H1 (cell line): ENCODE data around the gene XPO5. TPM values are rescaled to one million over a fixed set of nuclear protein-coding genes. Genes with fewer than 3 reads are reported as not detected.

Source experiments
- CTCF ChIA-PET: fragments of 300-600 bp; sonication (Branson Sonifier 250); formaldehyde crosslinking; loops from one replicate; lab custom pipeline; 2021; ENCODE audit not compliant: partially characterized antibody; lab: Charles Lee
- POLR2A ChIA-PET: fragments of 300-600 bp; sonication (Branson Sonifier 250); formaldehyde crosslinking; loops from one replicate; lab custom pipeline; 2021; ENCODE audit warnings: inconsistent platforms; ENCODE audit not compliant: partially characterized antibody; lab: Charles Lee
- DNase-seq, 2 experiments: peaks; one replicate each; pipeline versions ENCODE4 v3.0.0 to v3.0.0-alpha.2; 2010 to 2022; ENCODE audit warnings: low spot score in 2 of 2, low read depth in 1 of 2, mixed read lengths in 1 of 2
- FAIRE-seq: peaks from 2 replicates; lab custom pipeline; 2011; peaks lifted over from hg19 to GRCh38; lab: Jason Lieb, UNC
- H2AFZ ChIP-seq: 2 replicates; pipeline ENCODE4 v1.8.1; 2012; ENCODE audit warnings: low read length, inconsistent platforms
- H2AK5ac ChIP-seq: 2 replicates; pipeline ENCODE4 v1.6.1; 2013; ENCODE audit warnings: low read depth, low read length
- H2BK120ac ChIP-seq: replicated peaks from 2 replicates; pipeline ENCODE3; 2013; ENCODE audit warnings: low read depth, low read length, inconsistent platforms
- H2BK12ac ChIP-seq: 2 replicates; pipeline ENCODE4 v1.6.1; 2013; ENCODE audit warnings: low read depth, low read length
- H2BK15ac ChIP-seq: 2 replicates; pipeline ENCODE4 v1.6.1; 2013; ENCODE audit warnings: low read length
- H2BK20ac ChIP-seq: 2 replicates; pipeline ENCODE4 v1.6.1; 2013; ENCODE audit warnings: low read length
- H2BK5ac ChIP-seq: 2 replicates; pipeline ENCODE4 v1.6.1; 2013; ENCODE audit warnings: low read depth, low read length
- H3K14ac ChIP-seq: 2 replicates; pipeline ENCODE4 v1.6.1; 2013; ENCODE audit warnings: inconsistent platforms; ENCODE audit not compliant: insufficient read length
- H3K18ac ChIP-seq: 2 replicates; pipeline ENCODE4 v1.6.1; 2013; ENCODE audit warnings: low read length; ENCODE audit errors: extremely low read depth
- H3K23ac ChIP-seq: 2 replicates; pipeline ENCODE4 v1.6.1; 2013; ENCODE audit warnings: inconsistent platforms; ENCODE audit not compliant: insufficient read length
- H3K23me2 ChIP-seq: 2 replicates; pipeline ENCODE4 v1.6.1; 2013; ENCODE audit warnings: low read depth, low read length
- H3K27ac ChIP-seq: 2 replicates; pipeline ENCODE4 v1.6.1; 2011; ENCODE audit warnings: low read depth, low read length, inconsistent platforms
- H3K27me3 ChIP-seq, 4 experiments: replicated peaks in 1 of 4; 1 replicate in 1 of 4; 2 replicates in 3 of 4; pipeline versions ENCODE4 v1.6.1 to v1.8.1; 2011 to 2013; ENCODE audit warnings: low read length in 3 of 4, mild to moderate bottlenecking in 3 of 4, inconsistent platforms in 2 of 4, mixed read lengths in 2 of 4, moderate library complexity in 1 of 4; ENCODE audit not compliant: control insufficient read depth in 3 of 4, insufficient read depth in 3 of 4; ENCODE audit errors: extremely low read depth in 1 of 4
- H3K36me3 ChIP-seq, 4 experiments: 2 replicates each; pipeline versions ENCODE4 v1.6.1 to v1.8.1; 2011 to 2013; ENCODE audit warnings: mild to moderate bottlenecking in 4 of 4, low read length in 3 of 4, moderate library complexity in 2 of 4, control low read depth in 1 of 4, inconsistent platforms in 1 of 4; ENCODE audit not compliant: insufficient read depth in 4 of 4, control insufficient read depth in 2 of 4
- H3K4ac ChIP-seq: replicated peaks from 2 replicates; pipeline ENCODE3; 2013; ENCODE audit warnings: low read length, low read depth, mixed read lengths, inconsistent platforms; ENCODE audit not compliant: insufficient read length
- H3K4me1 ChIP-seq, 4 experiments: replicated peaks in 1 of 4; 1 replicate in 1 of 4; 2 replicates in 3 of 4; pipeline versions ENCODE4 v1.6.1 to v1.8.1; 2011 to 2013; ENCODE audit warnings: low read length in 3 of 4, inconsistent platforms in 2 of 4, mixed read lengths in 1 of 4; ENCODE audit not compliant: insufficient read depth in 4 of 4, control insufficient read depth in 3 of 4
- H3K4me2 ChIP-seq, 2 experiments: 2 replicates each; pipeline versions ENCODE4 v1.6.1 to v1.8.1; 2011 to 2013; ENCODE audit warnings: low read depth in 2 of 2, low read length in 2 of 2, control low read depth in 1 of 2, inconsistent platforms in 1 of 2, mild to moderate bottlenecking in 1 of 2; ENCODE audit not compliant: insufficient read depth in 1 of 2
- H3K4me3 ChIP-seq, 4 experiments: fragments of 200-600, 300-600 bp in 1 of 4; sonication (generic), shearing (Covaris generic), sonication (Bioruptor Twin) in 1 of 4; 2 replicates each; pipeline versions ENCODE4 v1.5.1 to v1.8.1; 2011 to 2016; ENCODE audit warnings: low read length in 4 of 4, low read depth in 3 of 4, control low read depth in 2 of 4, inconsistent platforms in 2 of 4, mild to moderate bottlenecking in 2 of 4, mixed read lengths in 1 of 4, moderate library complexity in 1 of 4; ENCODE audit not compliant: insufficient read depth in 2 of 4; ENCODE audit errors: extremely low read depth in 1 of 4
- H3K56ac ChIP-seq: replicated peaks from 2 replicates; pipeline ENCODE3; 2013; ENCODE audit warnings: low read depth, mild to moderate bottlenecking, mixed read lengths, low read length, inconsistent platforms; ENCODE audit not compliant: insufficient read length
- H3K79me1 ChIP-seq: 2 replicates; pipeline ENCODE4 v1.6.1; 2013; ENCODE audit warnings: low read depth, low read length, control low read depth
- H3K79me2 ChIP-seq, 2 experiments: 2 replicates each; pipeline versions ENCODE4 v1.6.1 to v1.8.1; 2012 to 2013; ENCODE audit warnings: low read length in 2 of 2, mild to moderate bottlenecking in 2 of 2, inconsistent platforms in 1 of 2; ENCODE audit not compliant: insufficient read depth in 2 of 2, control insufficient read depth in 1 of 2
- H3K9ac ChIP-seq, 4 experiments: replicated peaks in 1 of 4; 1 replicate in 1 of 4; 2 replicates in 3 of 4; pipeline versions ENCODE4 v1.6.1 to v1.8.1; 2011 to 2013; ENCODE audit warnings: low read depth in 3 of 4, low read length in 3 of 4, control low read depth in 2 of 4, mild to moderate bottlenecking in 2 of 4, moderate library complexity in 2 of 4, inconsistent platforms in 1 of 4; ENCODE audit errors: extremely low read depth in 1 of 4
- H3K9me3 ChIP-seq, 2 experiments: 2 replicates each; pipeline versions ENCODE4 v1.6.1 to v1.8.1; 2012 to 2013; ENCODE audit warnings: mild to moderate bottlenecking in 2 of 2, moderate library complexity in 2 of 2, control low read depth in 1 of 2, inconsistent platforms in 1 of 2, low read depth in 1 of 2, low read length in 1 of 2, mixed read lengths in 1 of 2; ENCODE audit not compliant: insufficient read depth in 2 of 2
- H4K20me1 ChIP-seq, 2 experiments: replicated peaks in 1 of 2; 2 replicates each; pipeline versions ENCODE3 to v1.8.1; 2011 to 2013; ENCODE audit warnings: inconsistent platforms in 2 of 2, low read length in 2 of 2, mild to moderate bottlenecking in 1 of 2; ENCODE audit not compliant: insufficient read depth in 2 of 2, control insufficient read depth in 1 of 2
- H4K5ac ChIP-seq: 2 replicates; pipeline ENCODE4 v1.6.1; 2013; ENCODE audit warnings: low read length, low read depth, mixed read lengths, inconsistent platforms; ENCODE audit not compliant: insufficient read length
- H4K8ac ChIP-seq: 2 replicates; pipeline ENCODE4 v1.8.0; 2013; ENCODE audit warnings: mild to moderate bottlenecking, moderate library complexity, low read length, inconsistent platforms; ENCODE audit not compliant: insufficient read depth; ENCODE audit errors: extremely low read depth
- H4K91ac ChIP-seq: replicated peaks from 2 replicates; pipeline ENCODE3; 2013; ENCODE audit warnings: low read length, mixed read lengths, inconsistent platforms; ENCODE audit not compliant: insufficient read length
- PHF8 ChIP-seq: fragments of 200-600 bp; sonication (generic); conservative IDR thresholded peaks from 2 replicates; pipeline ENCODE4 v1.7.1; 2012; ENCODE audit warnings: low read depth, mild to moderate bottlenecking, inconsistent platforms, low read length, moderate library complexity
- POLR2A ChIP-seq, 2 experiments: IDR thresholded peaks; 1 replicate in 1 of 2; 2 replicates in 1 of 2; pipeline ENCODE4 v1.6.1; 2011; ENCODE audit warnings: low read depth in 2 of 2, low read length in 2 of 2, mild to moderate bottlenecking in 2 of 2; ENCODE audit errors: control extremely low read depth in 1 of 2
- WGBS, 2 experiments: shearing (Covaris generic) in 1 of 2; methylation state at CpG; one replicate each; pipeline versions ENCODE4 v1.1.6 to v1.1.7; 2013 to 2015; ENCODE audit warnings: low lambda C conversion rate in 2 of 2, mixed read lengths in 2 of 2, inconsistent platforms in 1 of 2, low coverage in 1 of 2, missing lambda C conversion rate in 1 of 2; ENCODE audit not compliant: insufficient replicate concordance in 2 of 2, insufficient coverage in 1 of 2, insufficient read length in 1 of 2; ENCODE audit errors: extremely low coverage in 1 of 2, missing lambda C conversion rate in 1 of 2; 5-methylcytosine and 5-hydroxymethylcytosine counted together
- polyA plus RNA-seq, 7 experiments: library from polyadenylated mRNA; depleted of rRNA in 3 of 7; stranded (reverse) in 5 of 7; unstranded in 2 of 7; fragments of >200 nt in 5 of 7; fragments of 200-250 nt in 2 of 7; gene quantifications; 1 replicate in 5 of 7; 2 replicates in 1 of 7; 4 replicates in 1 of 7; pipeline versions ENCODE4 v1.2.1 to v1.2.3, GENCODE V29; 2011 to 2013; ENCODE audit warnings: missing spikeins in 2 of 7, mixed read lengths in 2 of 7
- total RNA-seq: library from RNA; stranded (reverse); fragmentation: NEBNext Ultra II Directional; extraction: Animal tissue kit (Norgen Biotek cat#: 25700); gene quantifications from 2 replicates; pipeline ENCODE4 v1.2.1, GENCODE V29; 2021

The XPO5 gene
- total and polyA plus RNA-seq, 2 of the 8 experiments (the other 6 are each of a cell fraction or from before 2014, with no cell fraction given), result 80.6 to 95.7 TPM

DNA sequence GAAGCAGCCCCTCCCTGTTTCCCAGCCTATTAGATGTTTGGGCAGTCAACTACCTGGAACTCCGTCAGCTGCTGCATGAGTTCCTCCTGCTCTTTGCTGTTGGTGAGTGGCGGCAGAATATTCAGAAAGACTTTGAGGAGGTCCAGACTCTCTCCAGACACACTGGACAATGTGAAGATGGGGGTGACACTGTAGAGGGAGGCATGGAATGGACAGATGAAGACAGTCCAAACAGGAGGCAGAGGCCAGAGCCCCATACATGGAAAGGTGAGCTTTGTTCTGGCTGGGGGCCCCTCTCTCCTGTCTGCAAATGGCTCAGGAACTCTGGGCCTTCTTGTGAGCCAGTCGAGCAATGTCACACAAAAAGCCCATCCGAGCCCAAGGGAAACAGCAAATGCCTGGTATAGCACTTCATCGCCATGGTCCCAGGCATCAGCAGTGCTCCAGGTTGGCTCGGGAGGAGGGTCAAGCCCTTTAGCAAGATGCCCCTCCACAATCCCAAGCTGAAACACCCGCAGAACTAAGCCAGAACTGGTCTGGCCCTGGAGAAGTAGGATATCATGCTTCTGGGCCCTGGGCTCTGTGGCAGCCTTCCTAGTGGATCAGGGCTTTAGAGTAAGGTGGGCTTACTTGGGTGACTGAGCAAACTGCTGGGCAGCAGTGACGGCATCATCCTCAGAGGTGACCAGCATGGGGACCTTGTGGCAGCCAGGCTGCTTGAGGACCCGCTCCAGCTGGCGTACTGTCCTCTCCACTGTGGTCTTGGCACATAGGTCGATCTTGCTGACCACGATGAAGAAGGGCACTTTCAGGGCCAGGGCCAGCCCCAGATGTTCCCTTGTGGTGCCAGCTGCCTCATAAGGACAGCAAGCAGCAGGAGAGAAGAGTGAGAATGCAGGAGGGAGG lies 48.3 kb upstream of the XPO5 start:
- POLR2A ChIA-PET, result interaction anchor here (0.8 to 2.3 kb wide), 5 partner anchors 9 to 27 kb away, joined by 3 to 14 read pairs (median 5); no protein-coding TSS in a partner anchor
- no peak overlapping the region for H2BK20ac ChIP-seq
- no peak overlapping the region for H3K14ac ChIP-seq
- H2BK5ac ChIP-seq, result no peak overlapping the region
- TF ChIP-seq POLR2A (IDR thresholded peaks at IDR 0.05; ENCODE audit: control extremely low read depth in 1 of 2, low read depth in 2 of 2, low read length in 2 of 2) (peak in 1 of 2 experiments; percentile 7; a peak in 1 of 3 replicates), PHF8 (no peak)
- TF ChIP-seq, all 59 proteins: peak for 1
- Histone ChIP-seq H3K18ac (no peak overlapping the region), H3K79me1 (peaks cover 8% of the 10 kb centered on the region), H2BK15ac (no peak overlapping the region), H2BK12ac (no peak overlapping the region), H4K91ac (no peak overlapping the region), H3K79me2 (peaks cover 0 to 18% of the 10 kb centered on the region in 2 experiments; a peak in 2 of 4 replicates), H3K27me3 (no peaks in the 10 kb centered on the region), H3K9ac (no peak overlapping the region), H3K56ac (no peak overlapping the region), H3K4me2 (no peak overlapping the region), H3K27ac (no peak overlapping the region), H4K5ac (no peak overlapping the region), H4K20me1 (peaks cover 8 to 14% of the 10 kb centered on the region in 2 experiments), H3K4me3 (no peak overlapping the region), H4K8ac (no peak overlapping the region), H3K4ac (no peak overlapping the region), H3K36me3 (peaks cover 36 to 71% (median 57%) of the 10 kb centered on the region in 4 experiments), H3K4me1 (no peaks in the 10 kb centered on the region), H2BK120ac (no peak overlapping the region), H3K23ac (no peak overlapping the region), H2AK5ac (no peak overlapping the region), H3K23me2 (peaks cover 3% of the 10 kb centered on the region), H3K9me3 (no peaks in the 10 kb centered on the region), H2AFZ (no peak overlapping the region)
- CTCF ChIA-PET, result interaction anchor here (0.7 to 4.0 kb wide), 2 partner anchors 16 to 72 kb away, joined by 4 to 23 read pairs; no protein-coding TSS in a partner anchor
- DNase-seq (no peak), FAIRE-seq (no peak)
- WGBS, 2 experiments, result 92% methylated on average over 12 of the region's 12 CpGs; no CpG with 5 or more reads in 1 of the 2 experiments
